GM12878 (cell line): ENCODE results near the gene GLG1. TPM values are rescaled to one million over a fixed set of nuclear protein-coding genes. Genes with fewer than 3 reads are reported as not detected.
"Not testable (repeated sequence)": the region's sequence is repeated elsewhere in the genome, so short reads cannot be mapped to it uniquely, and the experiment has no call there.

Source experiments
- ATAC-seq: fragments of 200-7000 bp; cut with Tn5 transposase; 3 replicates; pipeline ENCODE4 v1.9.1; 2020; ENCODE audit warnings: mild to moderate bottlenecking, moderate library complexity
- BruUV-seq: library from RNA; stranded (reverse); fragments of 400-500 nt; replicated peaks from 2 replicates; lab custom pipeline; 2021; lab: Mats Ljungman, UMichigan
- CTCF ChIA-PET: fragments of 300-600 bp; sonication (Branson Sonifier 250); formaldehyde crosslinking; extraction: SDS; loops from one replicate; lab custom pipeline; 2021; ENCODE audit warnings: inconsistent platforms; lab: Yijun Ruan, JAX
- POLR2A ChIA-PET: fragments of 350-600 bp; formaldehyde crosslinking; extraction: SDS; loops from one replicate; lab custom pipeline; 2021; ENCODE audit warnings: inconsistent platforms; lab: Charles Lee
- RAD21 ChIA-PET: fragments of 300-600 bp; sonication (Branson Sonifier 250); formaldehyde crosslinking; loops from one replicate; lab custom pipeline; 2023; ENCODE audit warnings: antibody characterized with exemption; ENCODE audit not compliant: unreplicated experiment; lab: Charles Lee
- SMC1A ChIA-PET: fragments of 300-600 bp; sonication (Branson Sonifier 250); formaldehyde crosslinking; loops from one replicate; lab custom pipeline; 2023; ENCODE audit not compliant: unreplicated experiment, uncharacterized antibody; lab: Charles Lee
- DNase-seq: peaks from one replicate; pipeline ENCODE4 v3.0.0-alpha.2; 2011; ENCODE audit warnings: low read depth, low spot score
- FAIRE-seq: peaks from 3 replicates; lab custom pipeline; 2011; peaks lifted over from hg19 to GRCh38; lab: Jason Lieb, UNC
- H2AFZ ChIP-seq: 2 replicates; pipeline ENCODE4 v1.6.0; 2011; ENCODE audit warnings: low read depth, low read length, control low read depth; ENCODE audit not compliant: control insufficient read depth
- H3K27ac ChIP-seq: 2 replicates; pipeline ENCODE4 v1.5.1; 2011; ENCODE audit warnings: control low read depth; ENCODE audit not compliant: control insufficient read depth, insufficient read depth
- H3K27me3 ChIP-seq, 2 experiments: replicated peaks in 1 of 2; 2 replicates each; pipeline versions ENCODE4 v1.6.0 to v1.6.1; 2011; ENCODE audit warnings: low read length in 1 of 2; ENCODE audit not compliant: control insufficient read depth in 2 of 2, insufficient read depth in 2 of 2
- H3K36me3 ChIP-seq, 2 experiments: 2 replicates each; pipeline ENCODE4 v1.5.1; 2011; ENCODE audit warnings: low read length in 1 of 2; ENCODE audit not compliant: control insufficient read depth in 2 of 2, insufficient read depth in 2 of 2
- H3K4me1 ChIP-seq: 2 replicates; pipeline ENCODE4 v1.6.1; 2011; ENCODE audit warnings: mild to moderate bottlenecking, low read length, moderate library complexity, mixed read lengths; ENCODE audit not compliant: control insufficient read depth, insufficient read depth
- H3K4me2 ChIP-seq: 2 replicates; pipeline ENCODE4 v1.6.0; 2011; ENCODE audit warnings: control low read depth; ENCODE audit not compliant: control insufficient read depth, insufficient read depth
- H3K4me3 ChIP-seq: fragments of 200-600 bp; sonication (generic); 2 replicates; pipeline ENCODE4 v1.5.1; 2016
- H3K79me2 ChIP-seq: 2 replicates; pipeline ENCODE4 v1.6.0; 2011; ENCODE audit warnings: low read length; ENCODE audit not compliant: control insufficient read depth, insufficient read depth
- H3K9ac ChIP-seq: 2 replicates; pipeline ENCODE4 v1.8.0; 2011; ENCODE audit warnings: low read length, control low read depth, mixed read lengths; ENCODE audit not compliant: control insufficient read depth, insufficient read depth
- H3K9me3 ChIP-seq: replicated peaks from 3 replicates; pipeline ENCODE4 v1.5.1; 2011; ENCODE audit warnings: mild to moderate bottlenecking, low read length; ENCODE audit not compliant: control insufficient read depth, insufficient read depth
- H4K20me1 ChIP-seq: 2 replicates; pipeline ENCODE4 v1.6.0; 2011; ENCODE audit not compliant: control insufficient read depth, insufficient read depth
- WGBS: methylation state at CpG from one replicate; pipeline ENCODE4 v1.1.6; 2016; ENCODE audit warnings: low lambda C conversion rate; ENCODE audit not compliant: insufficient replicate concordance, insufficient coverage; ENCODE audit errors: missing lambda C conversion rate; 5-methylcytosine and 5-hydroxymethylcytosine counted together
- in situ Hi-C: fragments of 300-500 bp; cut with MboI; formaldehyde crosslinking; loops from 9 replicates; pipeline ENCODE4 v1.14.3; 2018; ENCODE audit warnings: mixed read lengths
- intact Hi-C: fragments of 100-400 bp; cut with micrococcal nuclease; formaldehyde crosslinking; loops from one replicate; pipeline ENCODE4 v1.14.2; 2022; ENCODE audit not compliant: unreplicated experiment
- polyA plus RNA-seq, 11 experiments: library from polyadenylated mRNA; depleted of rRNA in 4 of 11; unstranded in 6 of 11; stranded (reverse) in 5 of 11; fragments of >200 nt; fragmentation: Nextera tagmentation in 4 of 11; fragmentation: Illumina TruSeq in 1 of 11; extraction: Ambion mirVana in 4 of 11; extraction: Trizol in 1 of 11; gene quantifications; 1 replicate in 1 of 11; 2 replicates in 10 of 11; pipeline versions ENCODE4 v1.2.1 to v1.2.3, GENCODE V29; 2011 to 2016; ENCODE audit warnings: inconsistent platforms in 2 of 11, missing spikeins in 2 of 11, low read depth in 1 of 11
- small RNA-seq: library from RNA; depleted of rRNA; stranded (forward); fragments of <200 nt; gene quantifications from one replicate; pipeline ENCODE3, GENCODE V24; 2014
- total RNA-seq, 4 experiments: library from RNA; depleted of rRNA in 3 of 4; stranded (reverse); fragments of >200 nt in 3 of 4; fragmentation: Illumina TruSeq in 1 of 4; extraction: Trizol in 1 of 4; gene quantifications; 2 replicates each; pipeline versions ENCODE4 v1.2.1 to v1.2.3, GENCODE V29; 2013 to 2021

The GLG1 gene
- total and polyA plus RNA-seq, 10 of the 15 experiments (the other 5 are each of a cell fraction or from before 2014, with no cell fraction given), result 7.6 to 49.4 (median 28.2) TPM

DNA sequence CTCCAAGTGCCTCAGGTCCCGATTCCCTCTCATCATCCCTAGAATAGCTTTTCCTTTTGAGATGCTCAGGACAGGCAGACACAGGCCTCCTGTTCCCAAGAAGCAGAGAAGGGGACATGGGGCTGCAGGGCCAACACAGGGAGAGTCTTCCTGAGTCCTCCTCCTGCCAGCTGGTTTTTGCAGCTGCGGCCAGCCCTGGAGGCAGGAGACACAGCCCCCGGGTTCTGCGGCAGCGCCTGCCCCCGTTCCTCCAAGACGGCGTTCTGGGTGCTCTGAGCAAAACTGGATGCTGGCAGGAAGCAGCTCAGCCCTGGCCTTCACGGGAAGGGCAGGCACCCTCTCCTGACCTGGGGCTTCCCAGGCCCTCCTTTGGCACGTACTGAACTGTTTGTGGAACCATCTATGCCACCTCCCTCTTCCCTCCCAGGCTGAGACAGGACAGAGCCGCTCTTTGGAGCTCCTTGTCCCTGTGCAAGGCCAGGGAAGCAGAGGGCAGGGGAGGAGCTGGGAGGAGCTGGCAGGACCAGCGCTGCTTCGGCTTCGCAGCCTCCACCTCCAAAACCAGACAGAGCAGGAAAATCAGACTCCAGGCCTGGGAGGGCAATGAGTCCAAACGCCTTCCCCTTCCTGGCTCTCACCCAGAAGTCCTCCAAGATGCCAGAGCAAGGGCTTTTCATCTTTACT, 208.6 kb downstream of the GLG1 start:
- DNase-seq, H3K79me2 ChIP-seq, H4K20me1 ChIP-seq, H2AFZ ChIP-seq, FAIRE-seq, H3K27ac ChIP-seq, H3K27me3 ChIP-seq, intact Hi-C loops, BruUV-seq, RAD21 ChIA-PET, in situ Hi-C loops, CTCF ChIA-PET, H3K9ac ChIP-seq, H3K9me3 ChIP-seq, ATAC-seq, H3K4me2 ChIP-seq, POLR2A ChIA-PET, H3K36me3 ChIP-seq, H3K4me1 ChIP-seq, SMC1A ChIA-PET, H3K4me3 ChIP-seq: not testable (repeated sequence)
- WGBS, result 45% methylated on average over 8 of the region's 15 CpGs

Small RNAs within 50 kb of the gene (small RNA-seq; reads per million reads assigned to genes)
- not detected for gene RF00019
- not detected for gene RNU6-237P

Other genes with a start within 250 kb of the GLG1 start
- gene NPIPB15, start 230.8 kb downstream of the GLG1 start, total RNA-seq (2014; rRNA removed), result 1.7 and 2.2 TPM in 2 replicates
- 1.6 and 2.2 TPM in 2 replicates for gene NPIPB15, start 230.8 kb downstream of the GLG1 start, total RNA-seq (2014; rRNA removed; fragmentation: Illumina TruSeq; extraction: Trizol)
- gene NPIPB15, start 230.8 kb downstream of the GLG1 start, total RNA-seq (2021), result 1.1 and 1.3 TPM in 2 replicates
- 3.6 and 4.0 TPM in 2 replicates for gene NPIPB15, start 230.8 kb downstream of the GLG1 start, polyA plus RNA-seq (2011; rRNA removed)
- 3.4 and 5.1 TPM in 2 replicates for gene NPIPB15, start 230.8 kb downstream of the GLG1 start, polyA plus RNA-seq (2014; fragmentation: Illumina TruSeq; extraction: Trizol)
- 1 to 10 TPM in 1 of 2 experiments, under 1 TPM in 1; 0.66 to 1.3 TPM for gene NPIPB15, start 230.8 kb downstream of the GLG1 start, polyA plus RNA-seq (2014; fragmentation: Nextera tagmentation; extraction: Ambion mirVana)
- 3.9 and 4.0 TPM in 2 replicates for gene NPIPB15, start 230.8 kb downstream of the GLG1 start, polyA plus RNA-seq (2014; rRNA removed)
- 1 to 10 TPM in 1 of 2 experiments, under 1 TPM in 1; 0.83 to 1.1 TPM for gene NPIPB15, start 230.8 kb downstream of the GLG1 start, polyA plus RNA-seq (2016; fragmentation: Nextera tagmentation; extraction: Ambion mirVana)
- gene CLEC18B, start 185.6 kb downstream of the GLG1 start, total RNA-seq (2014; rRNA removed), result not detected in 2 replicates
- not detected in 2 replicates for gene CLEC18B, start 185.6 kb downstream of the GLG1 start, total RNA-seq (2014; rRNA removed; fragmentation: Illumina TruSeq; extraction: Trizol)
- 0.16 and 0.21 TPM in 2 replicates for gene CLEC18B, start 185.6 kb downstream of the GLG1 start, total RNA-seq (2021)
- 0.16 TPM in 1 of 2 replicates, not detected in the other for gene CLEC18B, start 185.6 kb downstream of the GLG1 start, polyA plus RNA-seq (2011; rRNA removed)
- gene CLEC18B, start 185.6 kb downstream of the GLG1 start, polyA plus RNA-seq (2014; fragmentation: Illumina TruSeq; extraction: Trizol), result 0.32 TPM in 1 of 2 replicates, not detected in the other
- under 1 TPM in 1 of 2 experiments, not detected in 1; 0.03 TPM for gene CLEC18B, start 185.6 kb downstream of the GLG1 start, polyA plus RNA-seq (2014; fragmentation: Nextera tagmentation; extraction: Ambion mirVana)
- not detected in 2 replicates for gene CLEC18B, start 185.6 kb downstream of the GLG1 start, polyA plus RNA-seq (2014; rRNA removed)
- gene CLEC18B, start 185.6 kb downstream of the GLG1 start, polyA plus RNA-seq (2016; fragmentation: Nextera tagmentation; extraction: Ambion mirVana), result not detected
- gene RFWD3, start 59.8 kb upstream of the GLG1 start, total RNA-seq (2014; rRNA removed), result 52.0 and 53.5 TPM in 2 replicates
- gene RFWD3, start 59.8 kb upstream of the GLG1 start, total RNA-seq (2014; rRNA removed; fragmentation: Illumina TruSeq; extraction: Trizol), result 52.1 and 53.3 TPM in 2 replicates
- 73.5 and 78.5 TPM in 2 replicates for gene RFWD3, start 59.8 kb upstream of the GLG1 start, total RNA-seq (2021)
- 52.6 and 52.8 TPM in 2 replicates for gene RFWD3, start 59.8 kb upstream of the GLG1 start, polyA plus RNA-seq (2011; rRNA removed)
- 54.7 and 56.5 TPM in 2 replicates for gene RFWD3, start 59.8 kb upstream of the GLG1 start, polyA plus RNA-seq (2014; fragmentation: Illumina TruSeq; extraction: Trizol)
- 10 to 100 TPM; 10.7 to 16.3 TPM for gene RFWD3, start 59.8 kb upstream of the GLG1 start, polyA plus RNA-seq (2014; fragmentation: Nextera tagmentation; extraction: Ambion mirVana)
- gene RFWD3, start 59.8 kb upstream of the GLG1 start, polyA plus RNA-seq (2014; rRNA removed), result 45.8 and 50.4 TPM in 2 replicates
- 10 to 100 TPM; 46.7 to 50.1 TPM for gene RFWD3, start 59.8 kb upstream of the GLG1 start, polyA plus RNA-seq (2016; fragmentation: Nextera tagmentation; extraction: Ambion mirVana)
- 10.2 and 12.5 TPM in 2 replicates for gene MLKL, start 93.7 kb upstream of the GLG1 start, total RNA-seq (2014; rRNA removed)
- gene MLKL, start 93.7 kb upstream of the GLG1 start, total RNA-seq (2014; rRNA removed; fragmentation: Illumina TruSeq; extraction: Trizol), result 11.6 and 12.2 TPM in 2 replicates
- 11.6 and 12.0 TPM in 2 replicates for gene MLKL, start 93.7 kb upstream of the GLG1 start, total RNA-seq (2021)
- 14.5 and 15.0 TPM in 2 replicates for gene MLKL, start 93.7 kb upstream of the GLG1 start, polyA plus RNA-seq (2011; rRNA removed)
- 13.3 and 16.1 TPM in 2 replicates for gene MLKL, start 93.7 kb upstream of the GLG1 start, polyA plus RNA-seq (2014; fragmentation: Illumina TruSeq; extraction: Trizol)
- gene MLKL, start 93.7 kb upstream of the GLG1 start, polyA plus RNA-seq (2014; fragmentation: Nextera tagmentation; extraction: Ambion mirVana), result 1 to 10 TPM; 3.8 to 5.2 TPM
- gene MLKL, start 93.7 kb upstream of the GLG1 start, polyA plus RNA-seq (2014; rRNA removed), result 11.5 and 12.0 TPM in 2 replicates
- 10 to 100 TPM in 1 of 2 experiments, 1 to 10 TPM in 1; 9.9 to 10.9 TPM for gene MLKL, start 93.7 kb upstream of the GLG1 start, polyA plus RNA-seq (2016; fragmentation: Nextera tagmentation; extraction: Ambion mirVana)
- 0.05 and 0.73 TPM in 2 replicates for gene FA2H, start 167.7 kb upstream of the GLG1 start, total RNA-seq (2014; rRNA removed)
- gene FA2H, start 167.7 kb upstream of the GLG1 start, total RNA-seq (2014; rRNA removed; fragmentation: Illumina TruSeq; extraction: Trizol), result 0.18 and 0.60 TPM in 2 replicates
- gene FA2H, start 167.7 kb upstream of the GLG1 start, total RNA-seq (2021), result 0.27 and 0.38 TPM in 2 replicates
- gene FA2H, start 167.7 kb upstream of the GLG1 start, polyA plus RNA-seq (2011; rRNA removed), result 0.54 and 0.61 TPM in 2 replicates
- gene FA2H, start 167.7 kb upstream of the GLG1 start, polyA plus RNA-seq (2014; fragmentation: Illumina TruSeq; extraction: Trizol), result 0.66 and 16.7 TPM in 2 replicates
- under 1 TPM in 1 of 2 experiments, not detected in 1; 0.05 TPM for gene FA2H, start 167.7 kb upstream of the GLG1 start, polyA plus RNA-seq (2014; fragmentation: Nextera tagmentation; extraction: Ambion mirVana)
- gene FA2H, start 167.7 kb upstream of the GLG1 start, polyA plus RNA-seq (2014; rRNA removed), result 0.08 and 0.51 TPM in 2 replicates
- gene FA2H, start 167.7 kb upstream of the GLG1 start, polyA plus RNA-seq (2016; fragmentation: Nextera tagmentation; extraction: Ambion mirVana), result not detected